GM13977 (cell line): ENCODE data around the gene TK2.

Experiments
- DNase-seq: peaks from one replicate; pipeline ENCODE4 v3.0.0; 2012; ENCODE audit warnings: low spot score
- CTCF ChIP-seq: IDR thresholded peaks from 2 replicates; pipeline ENCODE4 v1.5.1; 2012; ENCODE audit warnings: mild to moderate bottlenecking, control low read depth; ENCODE audit not compliant: insufficient read depth; ENCODE audit errors: extremely low read depth, missing control alignments
- in situ Hi-C: fragments of 300-500 bp; cut with MboI; formaldehyde crosslinking; loops from one replicate; pipeline ENCODE4 v1.12.0; 2022; ENCODE audit warnings: low sequenced_read_pairs, low pct_unique_long_range_greater_than_20kb, mixed read lengths, inconsistent platforms; ENCODE audit not compliant: unreplicated experiment

Gene TK2

DNA sequence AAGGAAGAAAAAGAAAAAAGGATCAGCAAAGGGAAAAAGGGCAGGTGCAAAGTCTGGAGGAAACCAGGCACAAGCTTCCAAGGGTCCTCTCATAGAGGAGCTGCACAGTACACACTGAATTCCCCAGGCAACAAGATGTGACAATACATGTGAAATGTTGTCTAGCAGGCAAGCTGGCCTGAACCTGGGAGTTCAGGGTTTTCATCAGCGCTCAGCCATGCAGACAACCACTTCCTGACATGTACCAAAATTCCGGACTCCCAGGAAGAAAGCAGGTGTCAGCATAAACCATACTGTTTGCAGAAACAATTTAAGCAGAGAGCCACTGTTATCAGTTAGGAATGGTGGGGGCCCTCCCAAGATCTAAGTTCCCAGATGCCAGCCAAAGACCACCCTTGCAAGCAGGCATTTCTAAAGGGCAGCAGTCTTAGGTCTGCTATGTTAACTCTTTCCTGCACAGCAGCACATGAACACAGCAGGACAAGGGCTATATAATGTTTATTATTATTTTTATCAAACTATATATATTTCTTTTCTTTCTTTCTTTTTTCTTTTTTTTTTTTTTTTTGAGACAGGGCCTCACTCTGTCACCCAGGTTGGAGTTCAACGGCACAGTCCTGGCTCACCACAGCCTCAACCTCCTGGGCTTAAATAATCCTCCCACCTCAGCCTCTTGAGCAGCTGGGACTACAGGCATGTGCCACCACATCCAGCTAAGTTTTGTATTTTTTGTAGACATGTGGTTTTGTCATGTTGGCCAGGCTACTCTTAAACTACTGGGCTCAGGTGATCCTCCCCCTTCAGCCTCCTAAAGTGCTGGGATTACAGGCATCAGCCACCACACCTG lies 10.1 kb downstream of the TK2 start:
- in situ Hi-C loops, result no loop called here
- no peak for TF ChIP-seq CTCF
- DNase-seq, result no peak

- in situ Hi-C loops, result no loop called here
- no peak for DNase-seq
- no peak for TF ChIP-seq CTCF
Measured at GRCh38 chr16:66538910-66539309, 11.0 kb downstream of the TK2 start.

DNA sequence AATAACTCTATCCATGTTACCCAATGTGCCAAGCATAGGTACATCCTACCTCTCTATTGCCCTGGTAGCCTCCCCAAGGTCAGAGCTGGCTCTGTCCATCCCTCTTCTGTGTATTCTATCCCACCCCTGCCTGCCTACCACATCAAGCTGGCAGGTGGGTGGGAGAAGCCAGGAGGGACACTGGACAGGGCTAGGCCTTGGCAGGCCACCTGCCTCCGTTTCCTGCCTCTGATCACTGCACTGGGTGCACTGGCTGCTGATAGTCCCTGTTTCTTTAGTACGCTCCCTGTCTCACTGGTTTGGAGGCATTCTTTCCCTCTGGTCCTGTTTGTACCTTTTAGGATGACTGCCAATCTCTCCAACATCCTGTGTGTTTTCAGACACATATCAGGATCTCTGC lies 12.7 kb downstream of the TK2 start:
- in situ Hi-C loops, result no loop called here
- no peak for TF ChIP-seq CTCF
- DNase-seq, result no peak

- in situ Hi-C loops, result no loop called here
- DNase-seq, result no peak
- TF ChIP-seq CTCF, result no peak
Measured at GRCh38 chr16:66536525-66536924, 13.4 kb downstream of the TK2 start.

- no peak for TF ChIP-seq CTCF
- in situ Hi-C loops, result no loop called here
- DNase-seq, result no peak
Measured at GRCh38 chr16:66534376-66534799, 15.5 kb downstream of the TK2 start.

DNA sequence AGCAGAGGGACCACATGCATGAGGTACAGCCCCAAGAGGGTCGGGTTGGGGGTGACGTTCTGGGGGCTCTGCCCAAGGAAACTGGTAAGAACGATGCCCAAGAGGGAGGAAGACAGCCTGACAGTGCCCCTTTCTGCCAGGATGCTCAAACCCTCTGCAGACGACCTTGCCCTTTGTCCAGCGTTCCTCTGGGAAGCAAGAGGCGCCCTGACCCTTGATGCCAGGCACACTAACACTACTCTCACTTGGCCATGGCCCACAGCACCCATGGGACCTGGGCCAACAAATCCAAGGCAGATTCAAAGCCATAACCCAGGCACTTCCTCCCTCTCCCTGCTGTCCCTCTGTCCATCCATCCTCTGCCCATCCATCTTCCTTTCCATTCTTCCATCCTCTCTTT lies 20.4 kb downstream of the TK2 start:
- DNase-seq, result no peak
- TF ChIP-seq CTCF, result no peak
- in situ Hi-C loops, result no loop called here
